DMS 273 (cell line): ENCODE measurements around the gene KCNH2.

Source experiments
- DNase-seq: peaks from one replicate; lab custom pipeline; 2025; ENCODE audit not compliant: unreplicated experiment; lab: John Stamatoyannopoulos, UW

The KCNH2 gene

DNA sequence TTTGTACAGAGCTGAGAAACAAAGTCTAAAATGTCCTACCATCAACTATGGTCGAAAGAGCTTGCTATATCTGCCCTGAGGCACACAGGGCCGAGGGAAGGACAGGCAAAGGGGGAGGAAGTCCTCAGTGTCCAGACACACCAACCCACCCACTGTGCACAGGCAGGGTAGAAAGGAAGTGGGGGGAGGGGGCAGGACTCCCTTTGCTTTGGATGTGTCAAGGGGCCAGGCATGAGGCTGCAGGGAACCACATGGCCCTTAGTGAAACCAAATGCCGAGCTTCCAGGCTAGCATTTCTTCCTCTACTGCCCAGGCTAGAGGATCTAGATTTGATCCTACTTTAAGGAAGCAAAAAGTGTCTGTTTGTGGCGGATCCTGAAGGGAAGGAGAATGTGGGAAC is 28.6 kb downstream of the KCNH2 start:
- no peak for DNase-seq

DNA sequence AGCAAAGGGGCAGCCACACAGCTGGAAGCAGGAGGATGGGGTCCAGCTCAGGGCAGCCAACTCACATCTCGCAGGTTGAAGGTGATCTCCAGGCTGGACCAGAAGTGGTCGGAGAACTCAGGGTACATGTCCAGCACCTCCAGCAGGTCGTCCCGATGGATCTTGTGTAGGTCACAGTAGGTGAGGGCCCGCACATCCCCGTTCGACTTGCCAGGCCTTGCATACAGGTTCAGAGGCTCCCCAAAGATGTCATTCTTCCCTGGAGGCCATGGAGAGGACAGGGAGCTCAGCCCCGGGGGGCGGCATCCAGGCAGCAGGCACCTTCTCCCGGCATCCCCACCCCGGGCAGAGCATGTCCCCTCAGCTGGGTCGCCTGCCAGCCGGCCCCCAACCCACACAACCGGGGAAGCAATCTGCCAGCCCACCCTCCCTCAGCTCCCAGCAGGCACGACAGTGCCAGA is 29.3 kb downstream of the KCNH2 start:
- DNase-seq = no peak

DNA sequence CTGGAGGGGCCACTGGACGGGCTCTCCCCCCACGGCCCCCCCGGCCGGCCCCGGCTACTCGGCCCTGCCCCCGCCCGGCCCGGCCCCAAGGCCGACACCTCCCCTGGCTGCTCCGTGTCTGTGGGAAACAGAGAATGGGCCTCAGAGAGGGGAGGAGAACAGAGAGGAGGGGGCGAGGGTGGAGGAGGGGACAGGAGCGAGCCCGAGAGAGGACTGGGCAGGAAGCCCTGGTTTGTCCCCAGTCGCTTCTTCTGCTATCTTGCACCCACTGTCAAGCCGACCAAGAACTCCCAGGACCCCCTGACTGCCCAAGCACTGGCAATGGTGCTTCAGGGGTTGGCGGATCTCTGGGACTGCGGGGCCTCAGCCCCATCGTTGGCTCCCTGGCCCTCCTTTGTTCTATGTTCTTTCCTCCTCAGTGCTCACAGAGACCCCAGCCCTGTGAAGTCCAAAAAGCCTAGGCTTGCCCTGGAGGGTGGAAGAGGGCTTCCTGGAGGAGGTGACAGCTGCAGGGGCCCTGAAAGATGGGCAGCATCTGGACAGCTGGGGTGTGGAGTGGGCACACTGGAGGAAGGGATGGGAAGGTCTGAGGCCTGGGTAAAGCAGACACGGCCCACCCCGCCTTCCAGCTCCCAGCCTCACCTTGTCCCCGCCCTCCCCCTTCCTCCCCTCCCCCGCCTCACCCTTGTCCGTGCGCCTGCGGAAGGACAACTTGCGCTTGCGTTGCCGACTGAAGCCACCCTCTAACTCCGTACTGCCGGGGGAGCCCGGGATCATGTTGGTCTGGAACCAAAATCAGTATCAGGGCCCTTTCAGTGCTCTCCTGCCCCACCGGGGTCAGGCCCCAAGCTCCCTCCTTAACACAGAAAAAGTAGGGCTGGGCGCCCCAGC is 30.1 kb downstream of the KCNH2 start:
- no peak for DNase-seq

DNA sequence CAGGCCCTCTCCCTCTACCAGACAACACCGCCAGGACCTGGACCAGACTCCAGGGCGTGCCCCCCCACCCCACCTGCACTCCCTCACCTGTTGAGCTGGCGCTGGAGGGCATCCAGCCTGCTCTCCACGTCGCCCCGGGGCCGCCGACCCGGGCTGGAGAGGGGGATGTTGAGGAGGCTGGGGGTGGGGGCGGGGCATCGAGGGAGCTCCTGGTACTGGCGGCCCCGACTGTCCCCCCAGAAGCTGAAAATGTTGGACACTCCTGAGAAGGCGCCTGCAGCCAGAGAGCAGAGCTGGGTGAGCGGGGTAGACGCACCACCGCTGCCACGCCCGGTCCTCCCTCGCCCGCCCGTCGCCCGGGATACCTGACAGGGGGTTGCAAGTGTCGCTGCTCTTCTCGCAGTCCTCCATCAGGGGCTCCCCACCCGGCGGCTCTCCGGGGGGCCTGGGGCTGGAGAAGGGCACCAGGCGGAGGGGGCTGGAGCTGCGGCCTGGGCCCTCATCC is 30.8 kb downstream of the KCNH2 start:
- no peak for DNase-seq

DNA sequence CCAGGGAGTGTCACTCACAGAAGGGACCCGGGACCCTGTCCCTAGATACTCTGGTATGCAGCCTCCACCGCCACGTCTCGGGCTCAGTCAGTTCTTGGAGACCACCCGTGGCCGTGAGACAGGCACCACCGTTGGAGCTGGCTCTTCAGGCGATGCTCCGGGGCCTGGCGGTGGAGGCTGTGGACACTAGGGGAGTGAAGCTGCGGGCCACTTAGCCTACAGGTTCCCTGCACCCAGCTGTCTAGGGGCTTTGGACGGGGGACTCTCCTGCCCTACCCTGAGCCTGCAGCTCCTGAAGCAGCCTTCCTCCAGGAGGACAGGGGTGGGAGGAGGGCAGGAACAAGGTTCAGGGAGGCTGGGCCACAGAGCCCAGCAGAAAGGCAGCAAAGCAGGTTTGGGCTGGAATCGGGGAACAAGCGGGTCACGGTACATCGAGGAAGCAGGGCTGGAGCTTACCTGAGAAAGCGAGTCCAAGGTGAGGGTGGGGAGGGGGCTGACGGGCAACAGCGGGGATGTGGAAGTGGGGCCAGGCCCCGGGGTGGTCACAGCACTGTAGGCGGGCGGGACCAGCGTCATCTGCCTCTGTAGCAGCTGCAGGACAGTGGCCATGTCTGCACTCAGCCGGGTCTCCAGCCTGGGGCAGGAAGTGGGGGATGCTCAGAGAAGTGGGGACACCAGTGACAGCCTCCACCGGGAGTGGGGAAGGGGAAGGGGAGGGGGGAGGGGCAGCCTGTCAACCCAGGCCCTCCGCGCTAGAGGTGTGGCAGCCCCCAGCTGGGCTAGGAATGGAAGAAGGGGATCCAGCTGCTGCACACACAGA is 31.5 kb downstream of the KCNH2 start:
- DNase-seq = no peak

DNA sequence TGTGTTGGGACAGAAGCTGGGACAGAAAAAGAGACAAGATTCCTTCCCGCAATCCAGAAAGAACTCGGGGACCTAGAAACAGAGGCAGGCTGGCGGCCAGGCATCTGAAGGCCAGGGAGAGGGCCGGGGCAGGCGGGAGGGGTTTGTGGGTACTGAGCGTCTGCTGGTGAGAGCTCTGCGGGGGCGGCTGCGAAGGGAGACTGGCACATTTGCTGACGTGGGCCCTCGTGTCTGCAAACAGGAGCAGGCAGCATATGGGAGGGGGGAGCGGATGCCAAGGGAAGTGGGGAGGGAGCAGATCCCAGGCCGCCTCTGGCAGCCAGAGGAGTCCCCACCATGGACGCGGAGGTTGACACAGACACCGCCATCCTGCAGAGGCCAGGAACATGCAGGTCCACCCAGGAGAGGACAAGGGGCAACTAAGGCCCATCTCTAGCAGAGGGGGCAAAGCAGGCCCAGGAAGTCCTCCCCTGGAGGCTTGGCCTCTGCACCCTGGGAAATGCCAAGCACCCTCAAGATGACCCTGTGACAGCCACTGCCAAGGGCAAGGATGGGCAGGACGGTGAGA is 32.2 kb downstream of the KCNH2 start:
- peak; percentile 95 for DNase-seq

DNA sequence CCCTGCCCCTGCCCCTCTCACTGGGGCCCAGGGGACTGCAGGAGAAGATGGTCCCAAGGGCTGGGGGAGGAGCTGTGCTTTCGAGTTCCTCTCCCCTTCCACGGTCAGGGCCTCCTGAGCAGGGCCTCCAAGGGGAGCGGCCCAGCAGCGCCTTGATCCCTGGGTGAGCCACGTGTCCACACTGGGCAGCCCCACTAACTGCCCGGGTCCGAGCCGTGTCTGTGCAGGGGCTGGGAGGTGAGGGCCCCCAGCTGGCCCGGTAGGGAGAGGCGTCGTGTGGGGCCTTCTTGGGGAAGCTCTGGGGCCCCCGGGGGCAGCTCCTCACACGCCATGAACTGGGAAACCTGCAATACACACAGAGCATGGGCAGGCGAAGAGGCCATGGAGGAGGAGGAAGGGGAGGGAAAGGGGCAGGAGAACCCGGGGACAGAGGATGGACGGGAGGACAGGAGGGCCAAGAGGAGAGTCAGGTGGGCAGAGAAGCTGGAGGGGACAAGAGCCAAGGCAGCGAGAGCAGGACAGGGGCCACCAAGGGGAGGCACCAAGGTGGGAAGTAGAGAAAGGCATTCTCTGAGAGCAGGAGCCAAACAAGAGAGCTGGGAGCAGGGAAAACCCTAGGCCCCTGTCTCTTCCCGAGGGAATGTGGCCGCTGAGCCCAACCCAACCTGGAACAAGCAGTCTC is 32.8 kb downstream of the KCNH2 start:
- no peak for DNase-seq

DNA sequence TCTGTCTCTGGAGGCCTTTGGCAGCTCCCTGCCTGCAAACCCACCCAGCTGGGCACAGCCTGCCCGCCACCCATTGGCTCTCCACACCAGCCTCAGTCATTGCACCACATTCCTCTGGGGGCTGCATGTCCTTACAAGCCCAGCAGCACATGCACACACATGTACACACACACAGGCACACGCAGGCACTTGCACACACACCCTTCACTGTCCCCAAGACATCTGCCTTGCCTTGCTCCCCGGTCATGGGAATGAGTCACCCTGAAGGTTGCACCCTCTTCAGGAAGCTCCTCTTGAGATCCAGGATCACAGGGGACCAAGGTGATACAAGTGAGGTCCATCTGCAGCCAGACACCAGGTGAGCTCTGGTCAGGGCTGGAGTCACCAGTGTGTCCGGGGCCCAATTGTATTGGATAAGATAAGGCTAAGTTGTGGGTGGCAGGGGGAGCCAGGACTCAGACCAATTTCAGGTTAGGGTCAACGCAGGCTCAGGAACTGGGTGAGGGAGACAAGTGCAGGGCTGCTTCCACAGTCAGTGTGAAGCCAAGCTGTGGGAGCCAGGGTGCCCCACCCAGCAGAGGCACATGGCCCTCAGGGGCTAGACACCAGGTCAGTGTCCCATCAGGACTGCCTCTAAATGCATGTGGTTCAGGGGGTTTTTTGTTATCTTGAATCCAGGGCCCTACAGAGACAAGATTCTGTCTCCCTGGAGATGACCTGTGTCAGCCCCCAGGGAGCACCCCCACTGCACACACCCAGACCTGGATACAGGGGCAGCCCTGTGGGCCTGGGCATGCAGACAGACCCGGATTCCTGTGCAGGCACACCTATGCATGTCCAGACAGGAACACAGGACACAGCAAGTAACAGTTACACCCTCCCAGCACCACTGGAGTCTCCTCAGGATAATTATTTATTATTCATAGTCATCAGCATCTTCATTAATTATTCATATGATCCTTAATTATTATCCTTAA is 33.8 kb downstream of the KCNH2 start:
- DNase-seq = no peak

DNA sequence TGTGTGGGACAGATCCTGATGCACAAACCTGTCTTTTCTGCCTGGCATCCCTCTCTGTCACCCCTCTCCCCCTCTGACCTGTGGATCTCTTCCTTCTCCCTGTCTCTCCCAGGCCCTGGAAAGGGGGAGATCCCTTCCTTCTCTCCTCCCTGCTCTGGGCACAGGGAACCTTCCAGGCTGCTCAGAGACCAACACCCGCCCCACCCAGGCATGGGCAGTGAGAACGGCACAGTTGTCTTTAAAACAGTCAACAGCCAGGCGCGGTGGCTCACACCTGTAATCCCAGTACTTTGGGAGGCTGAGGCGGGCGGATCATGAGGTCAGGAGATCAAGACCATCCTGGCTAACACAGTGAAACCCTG is 34.7 kb downstream of the KCNH2 start:
- no peak for DNase-seq

DNA sequence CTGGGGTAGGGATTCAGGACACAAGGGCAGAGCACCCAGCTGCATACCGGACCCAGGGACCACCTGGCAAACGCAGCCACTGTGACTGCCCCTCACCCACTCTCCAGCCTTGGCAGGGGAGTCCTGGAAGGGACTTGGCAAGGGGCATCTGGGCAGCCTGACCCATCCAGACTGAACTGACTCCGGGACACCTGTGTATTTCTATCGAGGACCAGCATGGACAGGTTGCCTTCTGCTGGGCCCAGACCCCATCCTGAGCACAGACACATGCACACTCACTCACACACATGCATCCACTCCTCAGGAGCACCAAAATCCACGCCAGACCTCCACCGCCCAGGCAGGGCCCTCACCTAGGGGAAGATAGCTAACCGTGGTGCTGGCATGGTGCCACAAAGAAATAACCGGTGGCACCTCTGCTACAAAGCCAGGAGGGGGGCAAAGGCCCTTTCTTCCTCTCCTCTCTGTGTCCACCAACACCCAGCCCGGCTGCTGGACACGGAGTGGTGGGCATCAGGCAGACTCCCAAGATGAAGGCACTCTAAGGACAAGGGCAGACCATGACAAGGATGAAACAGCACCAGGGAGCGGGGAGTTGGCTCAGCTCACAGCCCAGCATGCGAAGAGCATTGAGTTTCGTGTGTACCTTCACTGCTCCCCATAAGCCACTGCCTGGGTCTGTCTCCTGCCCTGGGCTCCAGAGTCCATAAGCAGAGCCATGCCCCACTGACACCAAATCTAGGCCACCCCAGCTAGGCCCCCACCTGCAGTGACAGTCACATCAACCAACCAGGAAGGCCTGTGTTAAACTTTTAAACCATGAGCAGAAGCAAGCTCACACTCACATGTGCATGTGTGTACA is 35.3 kb downstream of the KCNH2 start:
- DNase-seq = no peak

DNA sequence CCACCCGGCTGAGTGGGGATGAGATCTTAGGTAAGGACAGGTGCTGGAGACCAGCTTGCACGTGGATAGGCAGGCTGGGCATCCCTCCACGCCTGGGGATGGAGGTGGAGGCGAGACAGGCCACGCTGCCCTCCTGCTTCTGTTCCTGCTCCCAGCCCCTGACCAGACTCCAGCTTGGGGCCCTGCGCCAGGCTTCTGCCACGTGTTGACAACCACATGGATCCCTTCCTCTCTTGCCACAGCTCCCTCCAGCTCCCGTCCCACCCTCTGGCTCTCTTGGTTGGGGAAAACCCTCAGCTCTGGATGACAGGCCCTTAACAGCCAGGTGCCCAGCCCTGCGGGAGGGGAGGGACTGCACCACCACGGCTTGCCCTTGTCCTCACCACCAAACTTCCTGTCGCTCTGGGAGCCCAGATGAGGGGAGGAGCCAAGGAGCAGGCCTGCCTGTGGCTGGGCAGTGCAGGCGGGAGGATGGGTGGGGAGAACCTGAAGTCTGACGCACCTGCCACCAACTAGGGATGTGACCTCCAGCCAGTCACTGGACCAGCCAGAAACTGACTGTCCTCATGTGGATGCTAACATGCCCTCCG is 36.0 kb downstream of the KCNH2 start:
- DNase-seq = peak; percentile 64

DNA sequence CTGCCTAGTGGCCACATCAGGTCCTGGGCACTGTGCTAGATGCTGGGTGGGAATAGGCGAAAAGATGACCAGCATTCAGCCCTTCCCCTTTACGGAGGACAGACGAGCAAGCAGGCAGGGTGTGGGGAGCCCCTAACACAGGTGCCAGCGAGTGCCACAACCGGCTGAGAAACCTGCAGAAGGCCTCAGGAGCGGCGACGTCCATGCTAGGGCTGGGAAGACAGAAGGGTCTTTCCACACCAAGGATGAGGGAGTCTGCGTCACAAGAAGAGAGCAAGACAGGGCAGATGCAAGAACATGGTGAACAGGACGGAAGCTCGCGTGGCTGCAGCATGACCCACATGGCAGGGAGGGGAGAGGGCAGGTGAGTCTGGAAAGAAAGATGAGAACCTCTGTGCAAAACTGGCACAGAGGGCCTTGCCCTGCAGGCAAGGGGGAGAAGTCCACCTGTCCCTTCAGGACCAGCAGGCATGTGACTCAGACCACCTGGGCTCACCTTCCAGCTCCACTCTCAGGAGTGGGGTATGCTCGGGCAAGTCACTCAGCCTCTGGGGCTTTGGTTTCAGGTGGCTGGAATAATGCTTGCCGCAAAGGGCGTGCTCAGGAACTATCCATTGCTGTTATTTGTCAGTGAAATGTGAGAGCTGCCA is 36.6 kb downstream of the KCNH2 start:
- DNase-seq = no peak

DNA sequence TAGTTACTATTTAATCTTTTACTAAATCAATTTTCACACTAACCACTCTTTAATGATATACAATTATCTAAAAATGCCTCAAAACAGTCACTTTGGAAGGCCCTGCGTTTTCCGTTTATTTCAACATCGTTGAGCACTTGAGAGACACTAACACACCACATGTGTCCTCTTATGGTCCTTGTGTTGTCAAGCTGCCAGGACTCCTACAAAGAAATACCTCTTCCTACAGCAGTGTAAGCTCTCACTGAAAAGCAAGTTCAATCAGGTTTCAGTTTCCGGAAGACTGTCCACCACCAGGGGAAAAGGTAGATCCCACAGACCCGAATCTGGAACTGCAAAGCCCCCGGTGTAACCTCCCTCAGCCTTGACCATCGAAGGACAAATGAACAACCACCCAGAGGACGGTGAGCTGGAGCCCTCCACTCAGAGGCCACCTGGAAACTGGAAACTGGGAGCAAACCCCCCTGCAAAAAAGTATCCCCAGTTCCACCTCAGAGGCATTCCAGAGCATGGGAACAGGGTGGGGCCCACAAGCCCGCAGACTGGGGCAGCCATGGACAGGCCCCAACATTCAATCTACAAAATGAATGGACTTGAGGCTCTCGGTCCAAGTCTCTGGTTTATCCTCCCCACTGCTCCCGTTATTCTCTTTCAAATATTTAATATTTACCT is 37.6 kb downstream of the KCNH2 start:
- DNase-seq = no peak

DNA sequence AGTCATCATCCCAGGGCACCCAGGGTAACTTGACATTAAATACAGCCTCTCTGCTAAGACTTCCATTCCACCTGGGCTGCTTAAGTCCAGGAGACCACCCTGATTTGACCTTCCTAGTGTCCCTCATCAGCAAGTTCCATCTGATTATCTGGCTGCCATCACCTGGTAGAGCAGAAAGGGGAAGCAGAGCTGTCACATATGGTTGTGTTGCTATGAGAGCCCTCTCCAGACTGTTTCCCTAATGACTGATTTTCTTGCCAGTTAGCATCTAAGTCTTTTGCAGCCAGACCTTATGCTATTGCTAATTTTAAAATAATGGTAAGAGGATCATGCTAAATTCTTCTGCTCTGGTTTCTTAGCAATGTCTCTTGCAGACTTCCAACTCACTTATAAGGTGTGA is 38.7 kb downstream of the KCNH2 start:
- peak; percentile 52 for DNase-seq

DNA sequence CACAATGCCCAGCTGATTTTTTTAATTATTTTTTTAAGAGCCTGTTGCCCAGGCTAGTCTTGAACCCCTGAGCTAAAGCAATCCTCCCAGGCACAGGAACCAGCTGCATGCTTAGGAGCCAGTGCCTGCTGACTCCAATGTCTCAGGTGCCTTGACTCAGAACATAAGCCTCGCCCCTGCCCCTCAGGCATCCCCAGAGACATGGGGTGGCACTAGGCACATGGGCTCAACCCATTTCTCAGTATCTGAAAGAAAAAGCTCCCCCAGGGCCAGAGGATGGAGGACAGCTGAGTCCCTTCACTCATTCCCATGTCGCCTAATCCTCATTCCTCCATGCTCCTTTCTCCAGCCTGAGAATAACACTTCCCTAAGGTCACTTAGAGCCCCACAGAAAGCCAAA is 39.1 kb downstream of the KCNH2 start:
- no peak for DNase-seq

DNA sequence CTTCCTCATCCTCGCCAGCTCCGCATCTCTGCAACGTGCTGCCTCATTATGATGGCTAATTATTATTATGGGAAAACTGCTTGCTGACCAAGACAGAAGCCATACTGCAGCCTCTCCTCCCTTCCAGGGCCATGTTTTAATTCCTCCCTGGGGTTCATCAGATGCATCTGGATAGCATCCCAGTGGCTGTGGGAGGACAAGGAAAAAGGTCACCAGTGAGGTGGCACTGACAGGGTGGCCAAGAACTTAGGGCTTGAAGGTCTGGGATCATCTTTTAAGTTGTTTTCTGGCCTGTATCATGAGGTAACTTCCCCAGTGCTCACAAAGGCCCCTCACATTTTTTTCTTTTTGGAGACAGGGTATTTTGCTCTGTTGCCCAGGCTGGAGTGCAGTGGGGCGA is 39.6 kb downstream of the KCNH2 start:
- no peak for DNase-seq

DNA sequence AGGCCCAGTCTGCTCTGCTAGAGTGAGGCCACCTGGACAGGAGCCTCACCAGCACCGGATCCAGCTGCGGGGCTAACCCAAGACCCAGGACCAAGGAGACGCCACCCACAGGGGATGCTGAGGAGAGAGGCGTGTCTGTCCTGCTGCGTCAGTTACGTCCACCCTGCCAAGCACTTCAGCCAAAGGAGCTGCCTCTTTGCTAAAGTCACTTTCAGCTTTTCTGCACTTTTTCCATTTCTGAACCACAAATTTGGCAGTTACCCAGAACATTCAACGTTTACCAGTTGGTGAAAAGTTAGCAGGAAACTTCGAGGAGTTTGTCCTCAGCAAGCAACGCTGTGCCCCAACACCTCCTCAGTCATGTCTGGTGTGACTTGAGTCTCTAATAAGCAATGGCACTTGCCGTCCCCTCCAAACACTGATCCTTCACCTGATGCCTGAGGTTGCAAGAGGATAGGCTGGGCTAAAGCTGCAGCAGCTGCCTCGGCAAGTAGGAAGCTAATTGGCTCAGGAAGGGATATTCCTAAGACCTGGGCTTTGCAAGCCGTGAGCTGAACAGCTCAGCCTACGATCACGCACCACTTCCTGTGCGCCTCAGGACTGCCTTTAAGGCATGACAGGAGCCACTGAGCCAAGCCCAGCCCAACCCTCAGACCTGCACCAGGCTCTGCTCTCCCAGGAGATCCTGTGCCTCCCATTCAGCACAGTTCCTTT is 40.1 kb downstream of the KCNH2 start:
- peak; percentile 52 for DNase-seq
